Suppressor macrophage treated with lipopolysaccharide for 4 hours (primary cell): ENCODE data around the gene B4GALNT1.
"Not testable (repeated sequence)": the region's sequence is repeated elsewhere in the genome, so short reads cannot be mapped to it uniquely, and the experiment has no call there.

Experiments used
- DNase-seq: peaks from one replicate; pipeline ENCODE4 v3.0.0-alpha.2; 2020

B4GALNT1 gene

GRCh38 chr12:57620245-57620935 is 12.6 kb downstream of the B4GALNT1 start:
- no peak for DNase-seq

- no peak for DNase-seq
These were observed 13.4 kb downstream of the B4GALNT1 start for GRCh38 chr12:57619434-57620244.

GRCh38 chr12:57618966-57619433 is 14.0 kb downstream of the B4GALNT1 start:
- no peak for DNase-seq

GRCh38 chr12:57618431-57618830 is 14.6 kb downstream of the B4GALNT1 start:
- DNase-seq, result not testable (repeated sequence)

- DNase-seq, result no peak
These were observed 15.1 kb downstream of the B4GALNT1 start for GRCh38 chr12:57617942-57618341.

GRCh38 chr12:57616383-57617101 is 16.5 kb downstream of the B4GALNT1 start:
- no peak for DNase-seq

- DNase-seq, result no peak
These were observed 17.4 kb downstream of the B4GALNT1 start for GRCh38 chr12:57615637-57616036.

GRCh38 chr12:57614948-57615500 is 18.0 kb downstream of the B4GALNT1 start:
- no peak for DNase-seq

- DNase-seq, result peak; percentile 25
These were observed 18.6 kb downstream of the B4GALNT1 start for GRCh38 chr12:57614178-57614947.

GRCh38 chr12:57613427-57614109 is 19.4 kb downstream of the B4GALNT1 start:
- DNase-seq, result no peak

- no peak for DNase-seq
These were observed 20.1 kb downstream of the B4GALNT1 start for GRCh38 chr12:57612711-57613426.

GRCh38 chr12:57611827-57612710 is 20.9 kb downstream of the B4GALNT1 start:
- no peak for DNase-seq

GRCh38 chr12:57611108-57611826 is 21.7 kb downstream of the B4GALNT1 start, which contains the start of gene ARHGEF25:
Gene ARHGEF25 (plus strand): TSS chr12:57611435. CDS start chr12:57611895, 460 bp downstream.
- peak; percentile 12 for DNase-seq

GRCh38 chr12:57610554-57611107 is 22.4 kb downstream of the B4GALNT1 start:
- no peak for DNase-seq

GRCh38 chr12:57609781-57610553 is 23.0 kb downstream of the B4GALNT1 start:
- no peak for DNase-seq

GRCh38 chr12:57609101-57609780 is 23.8 kb downstream of the B4GALNT1 start:
- no peak for DNase-seq

- DNase-seq, result no peak
These were observed 24.9 kb downstream of the B4GALNT1 start for GRCh38 chr12:57607958-57608663.
